Measurements from ENCODE around the gene TRAP1.

- TF ChIP-seq CTCF (IDR thresholded peaks at IDR 0.05), result no peak
- no peak for TF ChIP-seq KDM5A (IDR thresholded peaks at IDR 0.05)
- no peak for TF ChIP-seq CHD2 (IDR thresholded peaks at IDR 0.05; ENCODE audit: low read length, partially characterized antibody)
- no peak for TF ChIP-seq POLR2A (IDR thresholded peaks at IDR 0.05; ENCODE audit: low read length)
- TF ChIP-seq JUNB (IDR thresholded peaks at IDR 0.05), result no peak
Measured at GRCh38 chr16:3668626-3669025, 48.7 kb downstream of the TRAP1 start.

Data from A549 (cell line).